Measurements from ENCODE around the gene SMCR8. TPM values are rescaled to one million over a fixed set of nuclear protein-coding genes. Genes with fewer than 3 reads are reported as not detected.

The SMCR8 gene
- total and polyA plus RNA-seq, 2 of the 13 experiments (the other 11 are each of a cell fraction or from before 2014, with no cell fraction given): 7.6 to 11.8 TPM

- peak; percentile 74; the same call in 1 of the 2 replicates for TF ChIP-seq ZSCAN29 (CRISPR knock-in tag; conservative IDR thresholded peaks at IDR 0.05)
- TF ChIP-seq ZNF646 (CRISPR knock-in tag; IDR thresholded peaks at IDR 0.05): no peak
- TF ChIP-seq ZNF530 (CRISPR knock-in tag; IDR thresholded peaks at IDR 0.05; ENCODE audit: low read depth): no peak
- TF ChIP-seq DNMT3B (CRISPR knock-in tag; conservative IDR thresholded peaks at IDR 0.05): no peak
- TF ChIP-seq ZKSCAN1 (IDR thresholded peaks at IDR 0.05; ENCODE audit: low read length): no peak
- TF ChIP-seq, protein P1, sequence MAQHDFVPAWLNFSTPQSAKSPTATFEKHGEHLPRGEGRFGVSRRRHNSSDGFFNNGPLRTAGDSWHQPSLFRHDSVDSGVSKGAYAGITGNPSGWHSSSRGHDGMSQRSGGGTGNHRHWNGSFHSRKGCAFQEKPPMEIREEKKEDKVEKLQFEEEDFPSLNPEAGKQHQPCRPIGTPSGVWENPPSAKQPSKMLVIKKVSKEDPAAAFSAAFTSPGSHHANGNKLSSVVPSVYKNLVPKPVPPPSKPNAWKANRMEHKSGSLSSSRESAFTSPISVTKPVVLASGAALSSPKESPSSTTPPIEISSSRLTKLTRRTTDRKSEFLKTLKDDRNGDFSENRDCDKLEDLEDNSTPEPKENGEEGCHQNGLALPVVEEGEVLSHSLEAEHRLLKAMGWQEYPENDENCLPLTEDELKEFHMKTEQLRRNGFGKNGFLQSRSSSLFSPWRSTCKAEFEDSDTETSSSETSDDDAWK (CRISPR knock-in tag; IDR thresholded peaks at IDR 0.05): no peak
- 0 out of 2 replicates have a peak, but pooled peaks have one; percentile 41 for TF ChIP-seq ZNF101 (CRISPR knock-in tag; IDR thresholded peaks at IDR 0.05; ENCODE audit: borderline replicate concordance, low read depth)
- TF ChIP-seq CBX2 (IDR thresholded peaks at IDR 0.05; ENCODE audit: low read depth, low read length): no peak
- no peak for TF ChIP-seq CBX2 (CRISPR knock-in tag; IDR thresholded peaks at IDR 0.05; ENCODE audit: low read depth)
- TF ChIP-seq, protein P2, sequence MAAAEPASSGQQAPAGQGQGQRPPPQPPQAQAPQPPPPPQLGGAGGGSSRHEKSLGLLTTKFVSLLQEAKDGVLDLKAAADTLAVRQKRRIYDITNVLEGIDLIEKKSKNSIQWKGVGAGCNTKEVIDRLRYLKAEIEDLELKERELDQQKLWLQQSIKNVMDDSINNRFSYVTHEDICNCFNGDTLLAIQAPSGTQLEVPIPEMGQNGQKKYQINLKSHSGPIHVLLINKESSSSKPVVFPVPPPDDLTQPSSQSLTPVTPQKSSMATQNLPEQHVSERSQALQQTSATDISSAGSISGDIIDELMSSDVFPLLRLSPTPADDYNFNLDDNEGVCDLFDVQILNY (CRISPR knock-in tag; conservative IDR thresholded peaks at IDR 0.05): no peak; the same call in 1 of the 2 replicates
- no peak for TF ChIP-seq ZNF350 (CRISPR knock-in tag; IDR thresholded peaks at IDR 0.05; ENCODE audit: borderline replicate concordance, low read depth)
- TF ChIP-seq ZNF282 (IDR thresholded peaks at IDR 0.05; ENCODE audit: partially characterized antibody): no peak
- TF ChIP-seq ZNF629 (CRISPR knock-in tag; conservative IDR thresholded peaks at IDR 0.05): peak; percentile 29; the same call in 1 of the 2 replicates
- TF ChIP-seq REL (CRISPR knock-in tag; conservative IDR thresholded peaks at IDR 0.05): 0 out of 2 replicates have a peak, but pooled peaks have one; percentile 77
- TF ChIP-seq MXD3 (CRISPR knock-in tag; IDR thresholded peaks at IDR 0.05): peak; percentile 72; the same call in 1 of the 2 replicates
- peak; percentile 87 for TF ChIP-seq ZBTB38 (CRISPR knock-in tag; IDR thresholded peaks at IDR 0.05)
- TF ChIP-seq KLF15 (CRISPR knock-in tag; IDR thresholded peaks at IDR 0.05; ENCODE audit: borderline replicate concordance): no peak
- TF ChIP-seq, protein P3, sequence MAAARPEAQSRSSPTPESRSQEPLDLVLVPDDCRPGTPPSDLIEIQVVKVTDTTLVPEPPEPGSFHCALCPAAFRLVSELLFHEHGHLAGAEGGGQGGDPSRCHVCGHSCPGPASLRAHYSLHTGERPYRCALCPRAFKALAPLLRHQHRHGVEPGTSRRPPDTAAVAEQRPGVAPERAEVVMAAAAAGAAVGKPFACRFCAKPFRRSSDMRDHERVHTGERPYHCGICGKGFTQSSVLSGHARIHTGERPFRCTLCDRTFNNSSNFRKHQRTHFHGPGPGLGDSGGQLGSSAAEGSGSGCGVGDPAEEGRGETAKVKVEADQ (CRISPR knock-in tag; IDR thresholded peaks at IDR 0.05; ENCODE audit: borderline replicate concordance): peak; percentile 79; the same call in 1 of the 2 replicates
Observed at GRCh38 chr17:18363101-18364049, 48.3 kb downstream of the SMCR8 start, which contains the start of gene SHMT1 (continued).
